Liver (tissue), 9 donors: ENCODE data around the gene TMTC1. TPM values are rescaled to one million over a fixed set of nuclear protein-coding genes. Genes with fewer than 3 reads are reported as not detected.

Experiments used
- DNase-seq: peaks from one replicate; pipeline ENCODE4 v3.0.0-alpha.2; 2017; ENCODE audit warnings: low spot score
- H3K27ac ChIP-seq, 2 donors: one replicate each; pipeline ENCODE4 v1.7.0; 2013; ENCODE audit warnings: inconsistent platforms in 2 of 2, low read length in 2 of 2, control low read depth in 1 of 2, low read depth in 1 of 2, mild to moderate bottlenecking in 1 of 2
- H3K27me3 ChIP-seq, 4 donors: one replicate each; pipeline versions ENCODE4 v1.6.1 to v1.7.0; 2013; ENCODE audit warnings: low read length in 3 of 4, inconsistent platforms in 1 of 4, mild to moderate bottlenecking in 1 of 4, moderate library complexity in 1 of 4; ENCODE audit not compliant: control insufficient read depth in 4 of 4, insufficient read depth in 4 of 4
- H3K36me3 ChIP-seq, 4 donors: one replicate each; pipeline versions ENCODE4 v1.6.1 to v1.7.0; 2013; ENCODE audit warnings: low read length in 3 of 4, mild to moderate bottlenecking in 3 of 4, low read depth in 1 of 4, moderate library complexity in 1 of 4; ENCODE audit not compliant: control insufficient read depth in 4 of 4, insufficient read depth in 3 of 4
- H3K4me1 ChIP-seq, 4 donors: one replicate each; pipeline versions ENCODE4 v1.6.1 to v1.7.0; 2013; ENCODE audit warnings: low read length in 3 of 4, mild to moderate bottlenecking in 3 of 4, moderate library complexity in 1 of 4; ENCODE audit not compliant: control insufficient read depth in 4 of 4, insufficient read depth in 4 of 4
- H3K4me3 ChIP-seq, 3 donors: one replicate each; pipeline versions ENCODE4 v1.6.1 to v1.7.0; 2013; ENCODE audit warnings: low read length in 3 of 3, control low read depth in 1 of 3, low read depth in 1 of 3, mild to moderate bottlenecking in 1 of 3
- H3K9ac ChIP-seq, 2 donors: one replicate each; pipeline ENCODE4 v1.7.0; 2013; ENCODE audit warnings: low read length in 2 of 2, mild to moderate bottlenecking in 2 of 2, moderate library complexity in 2 of 2, control low read depth in 1 of 2, low read depth in 1 of 2
- H3K9me3 ChIP-seq, 4 donors: one replicate each; pipeline versions ENCODE4 v1.6.1 to v1.7.0; 2013; ENCODE audit warnings: low read length in 3 of 4; ENCODE audit not compliant: control insufficient read depth in 4 of 4
- EGR1 ChIP-seq, 2 donors: IDR thresholded peaks; 2 replicates each; pipeline ENCODE4 v1.6.1; 2016 to 2018; ENCODE audit warnings: antibody characterized with exemption in 2 of 2, low read depth in 2 of 2
- FOXA1 ChIP-seq: IDR thresholded peaks from 2 replicates; pipeline ENCODE4 v1.6.1; 2016; ENCODE audit warnings: antibody characterized with exemption
- FOXA2 ChIP-seq: IDR thresholded peaks from 2 replicates; pipeline ENCODE4 v1.6.1; 2016; ENCODE audit warnings: antibody characterized with exemption
- GABPA ChIP-seq, 2 donors: IDR thresholded peaks in 1 of 2; conservative IDR thresholded peaks in 1 of 2; 2 replicates each; pipeline ENCODE4 v1.6.1; 2016; ENCODE audit warnings: antibody characterized with exemption in 2 of 2, mild to moderate bottlenecking in 1 of 2, moderate library complexity in 1 of 2
- HNF4A ChIP-seq, 2 donors: conservative IDR thresholded peaks; 2 replicates each; pipeline ENCODE4 v1.6.1; 2016; ENCODE audit warnings: antibody characterized with exemption in 2 of 2, mild to moderate bottlenecking in 2 of 2
- HNF4G ChIP-seq: IDR thresholded peaks from 2 replicates; pipeline ENCODE4 v1.6.1; 2016; ENCODE audit warnings: antibody characterized with exemption
- JUND ChIP-seq, 2 donors: IDR thresholded peaks; 2 replicates each; pipeline ENCODE4 v1.6.1; 2016; ENCODE audit warnings: antibody characterized with exemption in 2 of 2
- NR2F2 ChIP-seq: IDR thresholded peaks from 2 replicates; pipeline ENCODE4 v1.6.1; 2016; ENCODE audit warnings: antibody characterized with exemption
- RAD21 ChIP-seq, 2 donors: IDR thresholded peaks; 2 replicates each; pipeline ENCODE4 v1.6.1; 2016; ENCODE audit warnings: antibody characterized with exemption in 2 of 2, mild to moderate bottlenecking in 2 of 2
- RXRA ChIP-seq, 2 donors: IDR thresholded peaks; 2 replicates each; pipeline ENCODE4 v1.6.1; 2017 to 2018; ENCODE audit warnings: antibody characterized with exemption in 2 of 2, mild to moderate bottlenecking in 1 of 2
- SP1 ChIP-seq: IDR thresholded peaks from 2 replicates; pipeline ENCODE4 v1.6.1; 2018; ENCODE audit warnings: antibody characterized with exemption, mild to moderate bottlenecking
- TAF1 ChIP-seq: conservative IDR thresholded peaks from 2 replicates; pipeline ENCODE4 v1.6.1; 2016; ENCODE audit warnings: antibody characterized with exemption, mild to moderate bottlenecking
- YY1 ChIP-seq: IDR thresholded peaks from 2 replicates; pipeline ENCODE4 v1.6.1; 2016; ENCODE audit warnings: antibody characterized with exemption, mild to moderate bottlenecking
- WGBS: extraction: QIAGEN DNeasy Blood & Tissue Kit; methylation state at CpG from one replicate; pipeline ENCODE4 v1.1.7; 2013; 5-methylcytosine and 5-hydroxymethylcytosine counted together
- polyA plus RNA-seq, 2 donors: library from polyadenylated mRNA; stranded (reverse) in 1 of 2; unstranded in 1 of 2; fragments of 200-250 nt in 1 of 2; fragments of >200 nt in 1 of 2; fragmentation: Nextera tagmentation in 1 of 2; extraction: Ambion mirVana in 1 of 2; gene quantifications; one replicate each; pipeline versions ENCODE4 v1.2.1 to v1.2.3, GENCODE V29; 2013 to 2015
- total RNA-seq, 2 donors: library from RNA; depleted of rRNA; stranded (reverse); fragments of >200 nt; gene quantifications; one replicate each; pipeline ENCODE4 v1.2.3, GENCODE V29; 2014
- TF ChIP-seq, protein P1 (sequence below): fragments of 150-350 bp; IDR thresholded peaks from 2 replicates; pipeline ENCODE4 v1.5.1; 2017; ENCODE audit warnings: improper control_type of control experiment, low read depth, low read length; ENCODE audit not compliant: missing input control
- TF ChIP-seq, protein P2 (sequence below): IDR thresholded peaks from 2 replicates; pipeline ENCODE4 v1.6.1; 2016; ENCODE audit warnings: antibody characterized with exemption
- TF ChIP-seq, protein P3 (sequence below): IDR thresholded peaks from 2 replicates; pipeline ENCODE4 v1.6.1; 2016; ENCODE audit warnings: antibody characterized with exemption, mild to moderate bottlenecking
- donor health status: healthy.
- donor health status: healthy.
- donor health status: healthy.
- donor health status: healthy.
- donor health status: healthy.

Gene TMTC1
- total and polyA plus RNA-seq, 4 donors: 0.76 to 3.3 (median 2.1) TPM

DNA sequence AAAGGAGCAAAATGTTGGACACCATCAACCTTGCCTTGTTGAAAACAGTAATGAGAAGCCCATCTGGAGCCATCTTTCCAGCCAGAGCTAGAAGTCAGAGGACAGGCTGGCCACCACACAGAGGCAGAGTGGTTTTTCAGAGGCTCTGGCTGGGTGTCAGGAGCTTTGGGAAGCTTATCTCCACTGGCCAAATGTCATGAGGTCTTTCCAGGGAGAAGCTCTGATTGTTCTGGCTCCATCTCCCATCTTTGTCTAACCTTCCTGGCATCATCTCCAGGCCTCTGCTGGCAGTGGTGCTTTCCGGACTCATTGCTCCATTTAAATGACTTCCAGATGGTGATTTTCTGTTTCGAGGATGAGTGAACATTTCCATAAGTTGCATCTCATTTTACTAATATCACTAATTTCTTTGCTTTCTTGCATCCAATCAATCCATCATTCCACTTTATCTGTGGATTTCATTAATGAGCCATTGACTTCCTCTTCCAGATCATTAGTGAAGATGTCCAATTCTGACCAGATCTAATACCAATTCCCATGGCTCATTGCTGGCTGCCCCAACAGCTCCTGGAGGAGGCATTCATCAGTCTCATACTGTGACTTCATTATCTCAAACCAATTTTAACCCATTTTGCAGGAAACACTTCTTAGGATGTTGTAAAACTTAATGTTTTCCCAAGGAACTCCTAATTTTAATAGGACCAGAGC lies 35.3 kb upstream of the TMTC1 start:
- Histone ChIP-seq H3K4me3 (no peak overlapping the region), H3K36me3 (no peaks in the 10 kb centered on the region), H3K9me3 (no peaks in the 10 kb centered on the region), H3K27ac (no peak overlapping the region), H3K27me3 (no peaks in the 10 kb centered on the region), H3K9ac (no peak overlapping the region), H3K4me1 (no peaks in the 10 kb centered on the region)
- DNase-seq: no peak
- TF ChIP-seq, protein P1, sequence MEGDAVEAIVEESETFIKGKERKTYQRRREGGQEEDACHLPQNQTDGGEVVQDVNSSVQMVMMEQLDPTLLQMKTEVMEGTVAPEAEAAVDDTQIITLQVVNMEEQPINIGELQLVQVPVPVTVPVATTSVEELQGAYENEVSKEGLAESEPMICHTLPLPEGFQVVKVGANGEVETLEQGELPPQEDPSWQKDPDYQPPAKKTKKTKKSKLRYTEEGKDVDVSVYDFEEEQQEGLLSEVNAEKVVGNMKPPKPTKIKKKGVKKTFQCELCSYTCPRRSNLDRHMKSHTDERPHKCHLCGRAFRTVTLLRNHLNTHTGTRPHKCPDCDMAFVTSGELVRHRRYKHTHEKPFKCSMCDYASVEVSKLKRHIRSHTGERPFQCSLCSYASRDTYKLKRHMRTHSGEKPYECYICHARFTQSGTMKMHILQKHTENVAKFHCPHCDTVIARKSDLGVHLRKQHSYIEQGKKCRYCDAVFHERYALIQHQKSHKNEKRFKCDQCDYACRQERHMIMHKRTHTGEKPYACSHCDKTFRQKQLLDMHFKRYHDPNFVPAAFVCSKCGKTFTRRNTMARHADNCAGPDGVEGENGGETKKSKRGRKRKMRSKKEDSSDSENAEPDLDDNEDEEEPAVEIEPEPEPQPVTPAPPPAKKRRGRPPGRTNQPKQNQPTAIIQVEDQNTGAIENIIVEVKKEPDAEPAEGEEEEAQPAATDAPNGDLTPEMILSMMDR: no peak
- TF ChIP-seq JUND (IDR thresholded peaks at IDR 0.05) (no peak), HNF4A (conservative IDR thresholded peaks at IDR 0.05) (no peak), NR2F2 (no peak), TAF1 (no peak), SP1 (no peak), EGR1 (IDR thresholded peaks at IDR 0.05; ENCODE audit: low read depth in 2 of 2) (no peak), FOXA2 (no peak), HNF4G (no peak), RXRA (IDR thresholded peaks at IDR 0.05) (no peak), GABPA (IDR thresholded peaks at IDR 0.05 in 1 of 2, conservative IDR thresholded peaks at IDR 0.05 in 1 of 2) (no peak), YY1 (no peak), FOXA1 (no peak), RAD21 (IDR thresholded peaks at IDR 0.05) (no peak)
- TF ChIP-seq, protein P2, sequence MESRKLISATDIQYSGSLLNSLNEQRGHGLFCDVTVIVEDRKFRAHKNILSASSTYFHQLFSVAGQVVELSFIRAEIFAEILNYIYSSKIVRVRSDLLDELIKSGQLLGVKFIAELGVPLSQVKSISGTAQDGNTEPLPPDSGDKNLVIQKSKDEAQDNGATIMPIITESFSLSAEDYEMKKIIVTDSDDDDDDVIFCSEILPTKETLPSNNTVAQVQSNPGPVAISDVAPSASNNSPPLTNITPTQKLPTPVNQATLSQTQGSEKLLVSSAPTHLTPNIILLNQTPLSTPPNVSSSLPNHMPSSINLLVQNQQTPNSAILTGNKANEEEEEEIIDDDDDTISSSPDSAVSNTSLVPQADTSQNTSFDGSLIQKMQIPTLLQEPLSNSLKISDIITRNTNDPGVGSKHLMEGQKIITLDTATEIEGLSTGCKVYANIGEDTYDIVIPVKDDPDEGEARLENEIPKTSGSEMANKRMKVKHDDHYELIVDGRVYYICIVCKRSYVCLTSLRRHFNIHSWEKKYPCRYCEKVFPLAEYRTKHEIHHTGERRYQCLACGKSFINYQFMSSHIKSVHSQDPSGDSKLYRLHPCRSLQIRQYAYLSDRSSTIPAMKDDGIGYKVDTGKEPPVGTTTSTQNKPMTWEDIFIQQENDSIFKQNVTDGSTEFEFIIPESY: no peak
- TF ChIP-seq, protein P3, sequence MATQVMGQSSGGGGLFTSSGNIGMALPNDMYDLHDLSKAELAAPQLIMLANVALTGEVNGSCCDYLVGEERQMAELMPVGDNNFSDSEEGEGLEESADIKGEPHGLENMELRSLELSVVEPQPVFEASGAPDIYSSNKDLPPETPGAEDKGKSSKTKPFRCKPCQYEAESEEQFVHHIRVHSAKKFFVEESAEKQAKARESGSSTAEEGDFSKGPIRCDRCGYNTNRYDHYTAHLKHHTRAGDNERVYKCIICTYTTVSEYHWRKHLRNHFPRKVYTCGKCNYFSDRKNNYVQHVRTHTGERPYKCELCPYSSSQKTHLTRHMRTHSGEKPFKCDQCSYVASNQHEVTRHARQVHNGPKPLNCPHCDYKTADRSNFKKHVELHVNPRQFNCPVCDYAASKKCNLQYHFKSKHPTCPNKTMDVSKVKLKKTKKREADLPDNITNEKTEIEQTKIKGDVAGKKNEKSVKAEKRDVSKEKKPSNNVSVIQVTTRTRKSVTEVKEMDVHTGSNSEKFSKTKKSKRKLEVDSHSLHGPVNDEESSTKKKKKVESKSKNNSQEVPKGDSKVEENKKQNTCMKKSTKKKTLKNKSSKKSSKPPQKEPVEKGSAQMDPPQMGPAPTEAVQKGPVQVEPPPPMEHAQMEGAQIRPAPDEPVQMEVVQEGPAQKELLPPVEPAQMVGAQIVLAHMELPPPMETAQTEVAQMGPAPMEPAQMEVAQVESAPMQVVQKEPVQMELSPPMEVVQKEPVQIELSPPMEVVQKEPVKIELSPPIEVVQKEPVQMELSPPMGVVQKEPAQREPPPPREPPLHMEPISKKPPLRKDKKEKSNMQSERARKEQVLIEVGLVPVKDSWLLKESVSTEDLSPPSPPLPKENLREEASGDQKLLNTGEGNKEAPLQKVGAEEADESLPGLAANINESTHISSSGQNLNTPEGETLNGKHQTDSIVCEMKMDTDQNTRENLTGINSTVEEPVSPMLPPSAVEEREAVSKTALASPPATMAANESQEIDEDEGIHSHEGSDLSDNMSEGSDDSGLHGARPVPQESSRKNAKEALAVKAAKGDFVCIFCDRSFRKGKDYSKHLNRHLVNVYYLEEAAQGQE: no peak
- WGBS: 81% methylated on average over 2 of the region's 2 CpGs
